ENCODE results near the gene CHD9. TPM values are rescaled to one million over a fixed set of nuclear protein-coding genes. Genes with fewer than 3 reads are reported as not detected.

The CHD9 gene
- total RNA-seq, 4 donors from 2014 or later = 97.2 to 141 (median 108) TPM

GRCh38 chr16:53191413-53191812, 136.6 kb downstream of the CHD9 start:
- Histone ChIP-seq H3K9me3 (no peaks in the 10 kb centered on the region), H3K27me3 (no peaks in the 10 kb centered on the region), H3K4me1 (no peaks in the 10 kb centered on the region), H3K36me3 (no peaks in the 10 kb centered on the region), H3K27ac (no peak overlapping the region), H3K4me3 (replicated peaks in 1 of 3) (no peak overlapping the region)
- intact Hi-C loops (cut with DNase I) = no loop called here
- 71 to 75% methylated on average over 1 of the region's 1 CpG for WGBS, 2 donors
- TF ChIP-seq POLR2A (IDR thresholded peaks at IDR 0.05) = no peak
- TF ChIP-seq CTCF (IDR thresholded peaks at IDR 0.05) = no peak
- DNase-seq = no peak

GRCh38 chr16:53198933-53199332, 144.1 kb downstream of the CHD9 start:
- H3K27ac ChIP-seq = no peak overlapping the region
- no peak for DNase-seq
- intact Hi-C loops (cut with DNase I) = no loop called here
- TF ChIP-seq POLR2A (IDR thresholded peaks at IDR 0.05) (no peak), CTCF (IDR thresholded peaks at IDR 0.05) (no peak)
- H3K4me3 ChIP-seq (replicated peaks in 1 of 3) = no peak overlapping the region
- no peaks in the 10 kb centered on the region for H3K36me3 ChIP-seq
- no peaks in the 10 kb centered on the region for H3K4me1 ChIP-seq
- H3K9me3 ChIP-seq = no peaks in the 10 kb centered on the region
- H3K27me3 ChIP-seq = no peaks in the 10 kb centered on the region

- no peak overlapping the region for H3K27ac ChIP-seq
- H3K27me3 ChIP-seq = no peaks in the 10 kb centered on the region
- no peaks in the 10 kb centered on the region for H3K4me1 ChIP-seq
- 94 to 97% methylated on average over 1 of the region's 1 CpG for WGBS, 2 donors
- no peak overlapping the region for H3K4me3 ChIP-seq (replicated peaks in 1 of 3)
- no peaks in the 10 kb centered on the region for H3K36me3 ChIP-seq
- no peaks in the 10 kb centered on the region for H3K9me3 ChIP-seq
- intact Hi-C loops (cut with DNase I) = no loop called here
- TF ChIP-seq POLR2A (IDR thresholded peaks at IDR 0.05) = no peak
- TF ChIP-seq CTCF (IDR thresholded peaks at IDR 0.05) = no peak
- no peak for DNase-seq
These were observed 147.1 kb downstream of the CHD9 start for GRCh38 chr16:53201900-53202299.

GRCh38 chr16:53202398-53202797, 147.6 kb downstream of the CHD9 start:
- TF ChIP-seq CTCF (IDR thresholded peaks at IDR 0.05) (no peak), POLR2A (IDR thresholded peaks at IDR 0.05) (no peak)
- no peak for DNase-seq
- Histone ChIP-seq H3K27me3 (no peaks in the 10 kb centered on the region), H3K4me3 (replicated peaks in 1 of 3) (no peak overlapping the region), H3K9me3 (no peaks in the 10 kb centered on the region), H3K27ac (no peak overlapping the region), H3K36me3 (no peaks in the 10 kb centered on the region), H3K4me1 (peaks cover 0 to under 1% of the 10 kb centered on the region in 2 donors)
- intact Hi-C loops (cut with DNase I) = no loop called here

- no peaks in the 10 kb centered on the region for H3K9me3 ChIP-seq
- peaks cover 22 to 29% of the 10 kb centered on the region in 2 donors for H3K4me1 ChIP-seq
- no peaks in the 10 kb centered on the region for H3K27me3 ChIP-seq
- 1 to 4% methylated on average over 8 of the region's 8 CpGs for WGBS, 2 donors
- H3K27ac ChIP-seq = peak overlapping the region; percentile 85 to 96 (median 89)
- H3K4me3 ChIP-seq (replicated peaks in 1 of 3) = peak overlapping the region in 2 of 3 donors; percentile 19 to 23
- TF ChIP-seq POLR2A (IDR thresholded peaks at IDR 0.05) (peak in 1 of 2 donors; percentile 50), CTCF (IDR thresholded peaks at IDR 0.05) (peak in 5 of 6 experiments; percentile 33 to 79 (median 64))
- peak; percentile 58 for DNase-seq
- no peaks in the 10 kb centered on the region for H3K36me3 ChIP-seq
- intact Hi-C loops (cut with DNase I) = no loop called here
These were observed 153.3 kb downstream of the CHD9 start for GRCh38 chr16:53207810-53208752.

Data from thyroid gland (tissue), 4 donors.